KMS-11 (cell line): ENCODE measurements around the gene PIKFYVE.
A peak's percentile ranks its signal among the peaks of the same experiment; 100 is the strongest.
"Not testable (repeated sequence)": the region's sequence is repeated elsewhere in the genome, so short reads cannot be mapped to it uniquely, and the experiment has no call there.

ENCODE experiments used
- H2AFZ ChIP-seq: fragments of 200-600 bp; sonication (generic); 2 replicates; pipeline ENCODE4 v1.6.1; 2016; ENCODE audit warnings: antibody characterized with exemption, mixed run types, low read depth
- H3K27ac ChIP-seq: fragments of 200-600 bp; sonication (generic); 2 replicates; pipeline ENCODE4 v1.6.1; 2016; ENCODE audit warnings: mild to moderate bottlenecking, mixed run types
- H3K27me3 ChIP-seq: fragments of 200-600 bp; sonication (generic); 2 replicates; pipeline ENCODE4 v1.6.1; 2017; ENCODE audit warnings: mild to moderate bottlenecking, low read depth, mixed run types, moderate library complexity; ENCODE audit not compliant: insufficient read depth
- H3K36me3 ChIP-seq: fragments of 200-600 bp; sonication (generic); 2 replicates; pipeline ENCODE4 v1.6.1; 2017; ENCODE audit warnings: mild to moderate bottlenecking, mixed run types; ENCODE audit not compliant: insufficient read depth
- H3K4me1 ChIP-seq: fragments of 200-600 bp; sonication (generic); 2 replicates; pipeline ENCODE4 v1.6.1; 2016; ENCODE audit warnings: mild to moderate bottlenecking, low read depth, mixed run types; ENCODE audit not compliant: poor library complexity, severe bottlenecking
- H3K4me2 ChIP-seq: fragments of 200-600 bp; sonication (generic); 2 replicates; pipeline ENCODE4 v1.7.0; 2016; ENCODE audit warnings: mild to moderate bottlenecking, mixed run types
- H3K4me3 ChIP-seq: fragments of 200-600 bp; sonication (generic); IDR thresholded peaks from 2 replicates; pipeline ENCODE4 v1.6.1; 2017; ENCODE audit warnings: low read depth, low read length, mixed read lengths; ENCODE audit not compliant: insufficient read depth
- H3K79me2 ChIP-seq: fragments of 200-600 bp; sonication (generic); 2 replicates; pipeline ENCODE4 v1.6.1; 2016; ENCODE audit warnings: low read depth, mixed run types; ENCODE audit not compliant: insufficient read depth
- H3K9ac ChIP-seq: fragments of 200-600 bp; sonication (generic); 2 replicates; pipeline ENCODE4 v1.6.1; 2016; ENCODE audit warnings: mild to moderate bottlenecking, mixed run types
- H4K20me1 ChIP-seq: fragments of 200-600 bp; sonication (generic); 2 replicates; pipeline ENCODE4 v1.6.1; 2016; ENCODE audit warnings: mild to moderate bottlenecking, mixed run types; ENCODE audit not compliant: insufficient read depth
- CTCF ChIP-seq: fragments of 200-600 bp; sonication (generic); conservative IDR thresholded peaks from 2 replicates; pipeline ENCODE4 v1.6.1; 2017; ENCODE audit warnings: low read depth, mild to moderate bottlenecking, antibody characterized with exemption, low read length, moderate library complexity, mixed read lengths

The PIKFYVE gene

GRCh38 chr2:208384637-208385036, 118.6 kb downstream of the PIKFYVE start:
- Histone ChIP-seq H4K20me1 (no peaks in the 10 kb centered on the region), H3K27me3 (no peaks in the 10 kb centered on the region), H3K79me2 (no peaks in the 10 kb centered on the region), H3K36me3 (no peaks in the 10 kb centered on the region), H2AFZ (no peak overlapping the region), H3K4me1 (no peaks in the 10 kb centered on the region), H3K4me3 (no peak overlapping the region), H3K27ac (no peak overlapping the region), H3K4me2 (no peak overlapping the region), H3K9ac (no peak overlapping the region)
- no peak for TF ChIP-seq CTCF

GRCh38 chr2:208386541-208386940, 120.5 kb downstream of the PIKFYVE start:
- H3K4me2 ChIP-seq, result no peak overlapping the region
- H3K27ac ChIP-seq, result no peak overlapping the region
- no peaks in the 10 kb centered on the region for H3K36me3 ChIP-seq
- H3K79me2 ChIP-seq, result no peaks in the 10 kb centered on the region
- no peak for TF ChIP-seq CTCF
- no peaks in the 10 kb centered on the region for H3K4me1 ChIP-seq
- H3K9ac ChIP-seq, result no peak overlapping the region
- no peak overlapping the region for H2AFZ ChIP-seq
- no peaks in the 10 kb centered on the region for H3K27me3 ChIP-seq
- H4K20me1 ChIP-seq, result no peaks in the 10 kb centered on the region
- no peak overlapping the region for H3K4me3 ChIP-seq

GRCh38 chr2:208389940-208390339, 123.9 kb downstream of the PIKFYVE start:
- Histone ChIP-seq H3K9ac (no peak overlapping the region), H2AFZ (no peak overlapping the region)
- TF ChIP-seq CTCF, result no peak

GRCh38 chr2:208392300-208392699, 126.2 kb downstream of the PIKFYVE start:
- no peak overlapping the region for H3K4me2 ChIP-seq
- H3K4me1 ChIP-seq, result no peaks in the 10 kb centered on the region
- H3K9ac ChIP-seq, result no peak overlapping the region
- H4K20me1 ChIP-seq, result no peaks in the 10 kb centered on the region
- no peak overlapping the region for H3K27ac ChIP-seq
- no peaks in the 10 kb centered on the region for H3K36me3 ChIP-seq
- 0 out of 2 replicates have a peak, but pooled peaks have one; percentile 19 for TF ChIP-seq CTCF
- H3K4me3 ChIP-seq, result no peak overlapping the region
- H2AFZ ChIP-seq, result no peak overlapping the region
- no peaks in the 10 kb centered on the region for H3K79me2 ChIP-seq
- no peaks in the 10 kb centered on the region for H3K27me3 ChIP-seq

More at GRCh38 chr2:208389940-208390339, 123.9 kb downstream of the PIKFYVE start:
- no peak overlapping the region for H3K4me2 ChIP-seq
- H3K27me3 ChIP-seq, result no peaks in the 10 kb centered on the region
- no peaks in the 10 kb centered on the region for H4K20me1 ChIP-seq
- no peak overlapping the region for H3K4me3 ChIP-seq
- no peaks in the 10 kb centered on the region for H3K4me1 ChIP-seq
- no peaks in the 10 kb centered on the region for H3K79me2 ChIP-seq
- H3K36me3 ChIP-seq, result no peaks in the 10 kb centered on the region
- no peak overlapping the region for H3K27ac ChIP-seq

- H4K20me1 ChIP-seq, H3K27ac ChIP-seq, H2AFZ ChIP-seq, H3K9ac ChIP-seq, H3K4me2 ChIP-seq, H3K36me3 ChIP-seq, H3K27me3 ChIP-seq, H3K79me2 ChIP-seq, H3K4me1 ChIP-seq, H3K4me3 ChIP-seq: not testable (repeated sequence)
These were observed 130.7 kb downstream of the PIKFYVE start for GRCh38 chr2:208396796-208397195.
